Heart left ventricle (tissue), 16 donors: ENCODE results near the gene DCUN1D2. TPM values are rescaled to one million over a fixed set of nuclear protein-coding genes. Genes with fewer than 3 reads are reported as not detected.

Experiments used
- ATAC-seq, 4 donors: fragments of 200-7000 bp; cut with Tn5 transposase; one replicate each; pipeline ENCODE4 v1.9.1; 2020 to 2022; ENCODE audit warnings: moderate library complexity in 4 of 4, mild to moderate bottlenecking in 3 of 4, moderate number of reproducible peaks in 1 of 4
- DNase-seq, 5 donors: peaks; one replicate each; pipeline ENCODE4 v3.0.0-alpha.2; 2020
- H3K27ac ChIP-seq, 12 donors: fragments of 200-600 bp; sonication (generic) in 4 of 12; one replicate each; pipeline versions ENCODE4 v1.5.0 to v1.8.0; 2016 to 2022; ENCODE audit warnings: mild to moderate bottlenecking in 2 of 12
- H3K27me3 ChIP-seq, 9 donors: fragments of 200-600 bp; sonication (generic) in 2 of 9; one replicate each; pipeline versions ENCODE4 v1.5.1 to v1.8.0; 2016 to 2022; ENCODE audit warnings: mild to moderate bottlenecking in 3 of 9
- H3K36me3 ChIP-seq, 9 donors: fragments of 200-600 bp; sonication (generic) in 2 of 9; one replicate each; pipeline versions ENCODE4 v1.5.0 to v1.8.0; 2018 to 2022; ENCODE audit warnings: mild to moderate bottlenecking in 2 of 9
- H3K4me1 ChIP-seq, 12 donors: fragments of 200-600 bp; sonication (generic) in 4 of 12; one replicate each; pipeline versions ENCODE4 v1.5.0 to v1.8.0; 2016 to 2022; ENCODE audit warnings: mild to moderate bottlenecking in 3 of 12
- H3K4me3 ChIP-seq, 12 donors: fragments of 200-600 bp; sonication (generic) in 4 of 12; one replicate each; pipeline versions ENCODE4 v1.5.0 to v1.8.0; 2017 to 2022; ENCODE audit warnings: mild to moderate bottlenecking in 9 of 12, moderate library complexity in 4 of 12
- H3K9me3 ChIP-seq, 12 donors: fragments of 200-600 bp; sonication (generic) in 4 of 12; one replicate each; pipeline versions ENCODE4 v1.5.0 to v1.8.0; 2016 to 2022; ENCODE audit warnings: mild to moderate bottlenecking in 1 of 12
- POLR2A ChIP-seq, 2 donors: fragments of 450-650 bp; IDR thresholded peaks; one replicate each; pipeline ENCODE4 v1.6.1; 2017; ENCODE audit warnings: antibody characterized with exemption in 2 of 2, mild to moderate bottlenecking in 2 of 2, moderate library complexity in 2 of 2
- WGBS, 4 donors: extraction: QIAGEN DNeasy Blood & Tissue Kit in 2 of 4; methylation state at CpG; one replicate each; pipeline versions ENCODE4 v1.1.5 to v1.1.7; 2013 to 2018; 5-methylcytosine and 5-hydroxymethylcytosine counted together
- intact Hi-C, 10 donors: fragments of 100-400 bp; cut with DNase I; formaldehyde crosslinking; loops; one replicate each; pipeline versions ENCODE4 v1.11.1 to v1.14.2; 2022
- long read RNA-seq, 3 donors: library from polyadenylated mRNA; unstranded; transcript quantifications; one replicate each; pipeline ENCODE4 v2.0.0, GENCODE V29; 2020 to 2021
- polyA plus RNA-seq, 2 donors: library from polyadenylated mRNA; stranded (reverse); fragments of 200-250 nt; gene quantifications; one replicate each; pipeline ENCODE4 v1.2.3, GENCODE V29; 2013
- total RNA-seq, 9 donors: library from RNA; depleted of rRNA in 2 of 9; stranded (reverse); fragments of >200 nt in 2 of 9; fragmentation: NEBNext Ultra II Directional in 3 of 9; extraction: Animal tissue kit (Norgen Biotek cat#: 25700) in 3 of 9; gene quantifications; one replicate each; pipeline versions ENCODE4 v1.1.0 to v1.2.4, GENCODE V29; 2016 to 2023
- TF ChIP-seq, protein P1 (sequence below), 12 donors: fragments of 200-600 bp; sonication (generic) in 4 of 12; IDR thresholded peaks; one replicate each; pipeline versions ENCODE4 v1.5.0 to v1.8.0; 2018 to 2022; ENCODE audit warnings: antibody characterized with exemption in 12 of 12, mild to moderate bottlenecking in 5 of 12
- donor health status: ischemic (EF 13 %, LVEDD 7.1; RV severe dilation, severe dysfunction).
- donor health status: healthy with polysubstance abuse.
- donor health status: DM: no; HTN: yes; CAD: no.
- donor health status: DM: no; HTN: no; CAD: no.
- donor health status: ischemic (EF 25% LVEDD 6.9; RV normal size, moderate dysfunction).
- donor health status: ischemic (EF 25% LVEDD 5.7; RV mildly dilated, moderate dysfunction).
- donor health status: healthy.
- donor health status: DM: yes; HTN: yes; CAD: no.
- donor health status: ischemic (EF 35%, LVEDD 5.7; RV mildly dilated, moderate dysfunction).
- donor health status: nonischemic (EF 11% LVEDD 7.7; RV severe dilation, severe dysfunction).
- donor health status: DM: yes; HTN: yes; CAD: no.
- donor health status: PGD.
- donor health status: ischemic (EF 29% LVEDD 5.4; RV normal size, mild dysfunction).
- donor health status: nonischemic (EF 23%, LVEDD 6.1; RV moderate dilation, normal function).

The DCUN1D2 gene
- total RNA-seq (100 to 1,000 TPM in 7 of 9 donors, 10 to 100 TPM in 2; 95.4 to 247 (median 159) TPM), polyA plus RNA-seq (10 to 100 TPM; 68.7 to 83.9 TPM)
- long read RNA-seq, donor 1, transcript DCUN1D2-208 (7 exons, 2,045 nt): major isoform, 14 of 125 reads
- long read RNA-seq, donor 1, partial matches to known transcripts: 32 of 125 reads
- long read RNA-seq, donor 1, other reads (novel, unspliced or antisense): 76 of 125 reads
- long read RNA-seq, donor 2, transcript DCUN1D2-209 (2 exons, 544 nt): minor isoform, 22 of 243 reads
- long read RNA-seq, donor 2, transcript DCUN1D2-208 (7 exons, 2,045 nt): major isoform, 61 of 243 reads
- long read RNA-seq, donor 2, partial matches to known transcripts: 52 of 243 reads
- long read RNA-seq, donor 2, other reads (novel, unspliced or antisense): 108 of 243 reads
- long read RNA-seq, donor 3, transcript DCUN1D2-208 (7 exons, 2,045 nt): major isoform, 21 of 76 reads
- long read RNA-seq, donor 3, partial matches to known transcripts: 28 of 76 reads
- long read RNA-seq, donor 3, other reads (novel, unspliced or antisense): 24 of 76 reads

DNA sequence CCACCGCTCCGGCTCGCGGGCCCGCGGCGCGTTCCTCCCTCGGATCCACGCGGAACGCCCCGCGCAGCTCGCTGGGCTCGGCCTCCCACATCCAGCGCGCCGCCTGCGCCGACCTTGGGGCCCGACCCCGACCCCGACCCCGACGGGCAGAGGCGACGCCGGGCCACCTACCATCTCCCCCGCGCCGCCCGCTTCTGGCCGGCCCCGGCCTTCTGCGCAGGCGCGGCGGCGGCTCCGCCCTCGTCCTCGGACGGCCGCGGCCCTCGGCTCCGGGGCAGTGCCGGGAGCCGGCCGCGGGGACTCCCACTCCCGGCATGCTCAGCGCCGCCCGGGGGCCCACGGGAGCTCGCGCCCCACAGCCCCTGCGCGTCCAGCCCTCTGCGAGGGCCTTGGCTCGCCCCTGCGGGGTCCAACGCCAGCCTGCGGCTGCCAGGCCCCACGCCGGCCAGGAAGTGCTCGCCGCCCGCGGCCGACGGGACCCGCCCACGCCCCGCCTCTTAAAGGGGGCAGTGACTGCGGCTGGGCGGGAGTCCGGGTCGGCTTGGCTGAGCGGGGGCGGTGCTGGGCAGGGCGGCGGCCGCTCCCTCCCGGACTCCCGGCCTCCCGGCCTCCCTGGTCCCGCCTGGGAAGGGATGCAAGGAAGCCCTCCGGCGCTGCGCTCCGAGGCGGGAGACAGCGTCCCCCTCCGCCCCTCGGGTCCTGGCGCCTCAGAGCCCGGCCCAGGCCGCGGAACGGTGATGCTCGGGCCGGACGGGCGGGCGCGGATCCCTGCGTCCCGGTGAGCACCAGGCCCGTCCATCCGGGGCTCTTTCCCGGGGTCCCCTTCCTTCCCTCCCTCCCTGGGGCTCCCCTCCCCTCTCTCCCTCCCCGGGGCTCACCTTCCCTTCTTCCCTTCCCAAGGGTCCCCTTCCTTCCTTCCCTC is at the start of gene DCUN1D2:
DCUN1D2 (minus strand) TSS at position 216 of the 922 bp plus-strand sequence; CDS start at position 174, 42 bp downstream.
- Histone ChIP-seq H3K27me3 (no peaks in the 10 kb centered on the region), H3K4me3 (peak within 1 kb of the TSS; percentile 78 to 98 (median 94)), H3K9me3 (no peaks in the 10 kb centered on the region), H3K27ac (peak within 1 kb of the TSS; percentile 87 to 98 (median 94)), H3K36me3 (peaks cover 0 to 15% (median 10%) of the 10 kb centered on the region in 9 donors), H3K4me1 (peaks cover 0 to 85% (median 60%) of the 10 kb centered on the region in 12 donors)
- peak; percentile 84 to 96 (median 93) for ATAC-seq
- peak; percentile 96 to 98 (median 97) for DNase-seq
- intact Hi-C loops: loop anchor here in 5 of 10 donors (1.0 to 10.0 kb wide), 6 partner anchors 18 to 54 kb away; partner anchors contain the start of gene ADPRHL1 (in 2 of the 5)
- TF ChIP-seq, protein P1, sequence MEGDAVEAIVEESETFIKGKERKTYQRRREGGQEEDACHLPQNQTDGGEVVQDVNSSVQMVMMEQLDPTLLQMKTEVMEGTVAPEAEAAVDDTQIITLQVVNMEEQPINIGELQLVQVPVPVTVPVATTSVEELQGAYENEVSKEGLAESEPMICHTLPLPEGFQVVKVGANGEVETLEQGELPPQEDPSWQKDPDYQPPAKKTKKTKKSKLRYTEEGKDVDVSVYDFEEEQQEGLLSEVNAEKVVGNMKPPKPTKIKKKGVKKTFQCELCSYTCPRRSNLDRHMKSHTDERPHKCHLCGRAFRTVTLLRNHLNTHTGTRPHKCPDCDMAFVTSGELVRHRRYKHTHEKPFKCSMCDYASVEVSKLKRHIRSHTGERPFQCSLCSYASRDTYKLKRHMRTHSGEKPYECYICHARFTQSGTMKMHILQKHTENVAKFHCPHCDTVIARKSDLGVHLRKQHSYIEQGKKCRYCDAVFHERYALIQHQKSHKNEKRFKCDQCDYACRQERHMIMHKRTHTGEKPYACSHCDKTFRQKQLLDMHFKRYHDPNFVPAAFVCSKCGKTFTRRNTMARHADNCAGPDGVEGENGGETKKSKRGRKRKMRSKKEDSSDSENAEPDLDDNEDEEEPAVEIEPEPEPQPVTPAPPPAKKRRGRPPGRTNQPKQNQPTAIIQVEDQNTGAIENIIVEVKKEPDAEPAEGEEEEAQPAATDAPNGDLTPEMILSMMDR (IDR thresholded peaks at IDR 0.05): no peak
- TF ChIP-seq POLR2A (IDR thresholded peaks at IDR 0.05): peak; percentile 70 to 88
- 1% methylated on average over 18 to 115 of the region's 115 CpGs for WGBS, 4 donors

- H3K27me3 ChIP-seq: no peaks in the 10 kb centered on the region
- no peak for TF ChIP-seq POLR2A (IDR thresholded peaks at IDR 0.05)
- TF ChIP-seq, protein P1 (IDR thresholded peaks at IDR 0.05): no peak
- H3K9me3 ChIP-seq: no peaks in the 10 kb centered on the region
- ATAC-seq (peak in 1 of 4 donors; percentile 60), DNase-seq (peak in 1 of 5 donors; percentile 41)
- intact Hi-C loops: loop anchor here in 2 of 10 donors (5.0 to 10.0 kb wide), 2 partner anchors 45 to 48 kb away; partner anchors contain the start of gene DCUN1D2 (in 2 of the 2)
- peaks cover 0 to 57% (median 36%) of the 10 kb centered on the region in 9 donors for H3K36me3 ChIP-seq
- 68 to 82% (median 74%) methylated on average over 15 of the region's 15 CpGs for WGBS, 4 donors
- H3K4me1 ChIP-seq: peaks cover 0 to 8% (median 0%) of the 10 kb centered on the region in 12 donors
- no peak overlapping the region for H3K27ac ChIP-seq
- no peak overlapping the region for H3K4me3 ChIP-seq
Observed at GRCh38 chr13:113539822-113540221, 49.3 kb upstream of the DCUN1D2 start.

DNA sequence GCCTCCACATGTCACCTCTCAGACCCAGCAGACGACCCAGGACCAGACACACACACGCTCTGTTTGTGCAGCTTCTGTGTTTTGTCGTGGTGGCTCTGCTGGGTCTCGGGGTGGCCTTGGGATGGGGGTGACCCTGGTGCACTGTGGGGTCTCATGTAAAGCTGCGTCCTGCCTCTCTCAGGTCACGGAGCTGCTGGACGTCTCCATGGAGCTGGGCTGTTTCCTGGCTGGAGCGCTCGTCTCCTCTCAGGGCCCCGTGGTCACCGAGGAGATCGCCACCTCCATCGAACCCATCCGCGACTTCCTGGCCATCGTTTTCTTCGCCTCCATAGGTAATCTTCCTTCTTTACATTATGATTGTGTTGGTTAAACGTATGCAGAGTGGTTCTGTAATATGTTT is 48.7 kb upstream of the DCUN1D2 start:
- DNase-seq (peak in 1 of 5 donors; percentile 13), ATAC-seq (no peak)
- no peak for TF ChIP-seq POLR2A (IDR thresholded peaks at IDR 0.05)
- TF ChIP-seq, protein P1 (IDR thresholded peaks at IDR 0.05): no peak
- H3K27me3 ChIP-seq: no peaks in the 10 kb centered on the region
- no peak overlapping the region for H3K4me3 ChIP-seq
- intact Hi-C loops: no loop called here
- peaks cover 0 to 60% (median 37%) of the 10 kb centered on the region in 9 donors for H3K36me3 ChIP-seq
- H3K27ac ChIP-seq: no peak overlapping the region
- 92 to 97% (median 95%) methylated on average over 18 of the region's 18 CpGs for WGBS, 4 donors
- H3K4me1 ChIP-seq: peaks cover 0 to 4% (median 0%) of the 10 kb centered on the region in 12 donors
- H3K9me3 ChIP-seq: no peaks in the 10 kb centered on the region
